Neural progenitor cell (in vitro differentiated cells): ENCODE results near the gene RFPL4AL1. TPM values are rescaled to one million over a fixed set of nuclear protein-coding genes. Genes with fewer than 3 reads are reported as not detected.

ENCODE experiments used
- DNase-seq: peaks from one replicate; pipeline ENCODE4 v3.0.0-alpha.2; 2016; ENCODE audit warnings: low spot score
- H2AFZ ChIP-seq: fragments of 200-600 bp; sonication (generic); replicated peaks from 2 replicates; pipeline ENCODE4 v1.6.1; 2016; ENCODE audit warnings: antibody characterized with exemption
- H3F3A ChIP-seq: fragments of 200-600 bp; sonication (generic); 2 replicates; pipeline ENCODE4 v1.6.1; 2016; ENCODE audit warnings: antibody characterized with exemption, low read depth
- H3K27ac ChIP-seq: fragments of 200-600 bp; sonication (generic); 2 replicates; pipeline ENCODE4 v1.5.1; 2016; ENCODE audit warnings: mild to moderate bottlenecking
- H3K27me3 ChIP-seq: fragments of 200-600 bp; sonication (generic); 2 replicates; pipeline ENCODE4 v1.6.1; 2016; ENCODE audit warnings: mild to moderate bottlenecking, moderate library complexity
- H3K36me3 ChIP-seq: fragments of 200-600 bp; sonication (generic); 2 replicates; pipeline ENCODE4 v1.5.1; 2016
- H3K4me1 ChIP-seq: fragments of 200-600 bp; sonication (generic); 2 replicates; pipeline ENCODE4 v1.6.1; 2016; ENCODE audit warnings: mixed run types
- H3K4me2 ChIP-seq: fragments of 200-600 bp; sonication (generic); 2 replicates; pipeline ENCODE4 v1.6.1; 2016
- H3K4me3 ChIP-seq: fragments of 200-600 bp; sonication (generic); 2 replicates; pipeline ENCODE4 v1.5.1; 2016
- H3K79me2 ChIP-seq: fragments of 200-600 bp; sonication (generic); 2 replicates; pipeline ENCODE4 v1.6.1; 2016; ENCODE audit warnings: low read depth
- H3K9ac ChIP-seq: fragments of 200-600 bp; sonication (generic); 2 replicates; pipeline ENCODE4 v1.6.1; 2016
- H3K9me3 ChIP-seq: fragments of 200-600 bp; sonication (generic); 2 replicates; pipeline ENCODE4 v1.5.1; 2016; ENCODE audit warnings: low read depth
- H4K20me1 ChIP-seq: fragments of 200-600 bp; sonication (generic); 2 replicates; pipeline ENCODE4 v1.6.1; 2016; ENCODE audit warnings: low read depth
- H3K27ac Mint-ChIP-seq: 3 replicates; pipeline ENCODE4 v1.8.0; 2021; ENCODE audit warnings: mixed read lengths
- H3K27me3 Mint-ChIP-seq: 2 replicates; pipeline ENCODE4 v1.8.0; 2022; ENCODE audit warnings: low read depth, mild to moderate bottlenecking, inconsistent platforms, moderate library complexity, mixed read lengths; ENCODE audit not compliant: insufficient read depth
- H3K36me3 Mint-ChIP-seq: 3 replicates; pipeline ENCODE4 v1.8.0; 2021; ENCODE audit warnings: mixed read lengths
- H3K4me1 Mint-ChIP-seq: 3 replicates; pipeline ENCODE4 v1.8.0; 2021; ENCODE audit warnings: mixed read lengths
- H3K4me3 Mint-ChIP-seq: 3 replicates; pipeline ENCODE4 v1.8.0; 2021; ENCODE audit warnings: mild to moderate bottlenecking, moderate library complexity, mixed read lengths
- H3K9me3 Mint-ChIP-seq: 3 replicates; pipeline ENCODE4 v1.8.0; 2020; ENCODE audit warnings: mixed read lengths
- CTCF ChIP-seq: fragments of 200-600 bp; sonication (generic); IDR thresholded peaks from 2 replicates; pipeline ENCODE4 v1.5.1; 2017; ENCODE audit warnings: antibody characterized with exemption, mild to moderate bottlenecking
- EZH2 ChIP-seq: fragments of 200-600 bp; sonication (generic); IDR thresholded peaks from 2 replicates; pipeline ENCODE4 v1.6.1; 2017; ENCODE audit warnings: antibody characterized with exemption, mild to moderate bottlenecking, moderate library complexity
- EZH2phosphoT487 ChIP-seq: fragments of 200-600 bp; sonication (generic); IDR thresholded peaks from 2 replicates; pipeline ENCODE4 v1.6.1; 2017; ENCODE audit warnings: antibody characterized with exemption
- total RNA-seq: library from RNA; depleted of rRNA; stranded (reverse); fragments of >200 nt; gene quantifications from 2 replicates; pipeline ENCODE4 v1.2.3, GENCODE V29; 2015; ENCODE audit warnings: low replicate concordance

The RFPL4AL1 gene
- total RNA-seq, 1 donor from 2014 or later, result not detected

DNA sequence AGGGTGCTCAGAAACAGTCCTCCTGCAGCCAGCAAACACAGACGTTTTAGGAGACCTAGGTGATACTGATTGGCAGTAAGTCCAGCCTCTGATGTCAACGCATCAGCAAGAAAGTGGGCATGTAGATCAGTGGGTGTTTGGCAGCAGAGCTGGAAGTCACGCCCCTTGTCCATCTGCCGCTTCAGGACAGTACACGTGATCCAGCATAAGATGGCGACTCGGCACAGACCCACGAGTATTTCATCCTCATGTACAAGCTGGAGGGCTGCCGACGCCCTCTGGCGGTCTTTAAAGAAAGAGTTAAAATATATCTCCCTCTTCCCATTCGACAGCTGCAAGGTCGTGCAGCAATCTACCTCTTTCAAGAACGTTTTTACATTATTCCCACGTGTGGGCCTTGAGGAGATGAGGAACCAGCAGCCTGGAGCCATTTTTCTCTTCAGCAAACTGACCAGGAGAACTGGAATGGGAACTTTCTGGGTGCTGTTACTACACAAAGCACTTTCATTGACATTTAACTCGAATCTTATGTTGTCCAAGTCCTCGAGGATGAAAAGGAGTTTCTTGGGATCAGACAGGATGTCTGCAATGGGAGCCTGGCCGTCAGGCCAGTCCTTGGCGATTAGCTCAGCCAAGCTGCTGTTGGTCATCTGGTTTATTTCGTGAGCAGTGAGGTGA is 40.6 kb downstream of the RFPL4AL1 start:
- H3K4me3 ChIP-seq, result no peak overlapping the region
- peak; percentile 43 for DNase-seq

GRCh38 chr19:55811340-55811739 is 42.4 kb downstream of the RFPL4AL1 start:
- Histone ChIP-seq H3K36me3 (no peaks in the 10 kb centered on the region), H3K79me2 (no peaks in the 10 kb centered on the region), H3F3A (no peaks in the 10 kb centered on the region), H3K9ac (no peak overlapping the region), H3K27me3 (no peaks in the 10 kb centered on the region), H3K4me3 (no peak overlapping the region), H3K4me2 (no peak overlapping the region), H3K27ac (no peak overlapping the region), H3K4me1 (no peaks in the 10 kb centered on the region), H4K20me1 (no peaks in the 10 kb centered on the region), H3K9me3 (peaks cover 8% of the 10 kb centered on the region), H2AFZ (no peak overlapping the region)
- Mint-ChIP-seq H3K9me3 (peaks cover 17% of the 10 kb centered on the region), H3K4me1 (no peaks in the 10 kb centered on the region), H3K27me3 (peaks cover 3% of the 10 kb centered on the region), H3K36me3 (no peaks in the 10 kb centered on the region), H3K4me3 (no peak overlapping the region), H3K27ac (no peak overlapping the region)
- TF ChIP-seq EZH2 (no peak), CTCF (no peak), EZH2phosphoT487 (no peak)
- DNase-seq, result no peak

More for the DNA sequence above, 40.6 kb downstream of the RFPL4AL1 start:
- Mint-ChIP-seq H3K27me3 (peaks cover 3% of the 10 kb centered on the region), H3K9me3 (peaks cover 19% of the 10 kb centered on the region), H3K4me1 (no peaks in the 10 kb centered on the region), H3K36me3 (no peaks in the 10 kb centered on the region), H3K4me3 (no peak overlapping the region), H3K27ac (no peak overlapping the region)
- Histone ChIP-seq H3K79me2 (no peaks in the 10 kb centered on the region), H2AFZ (no peak overlapping the region), H3F3A (no peaks in the 10 kb centered on the region), H3K4me2 (no peak overlapping the region), H3K9ac (no peak overlapping the region), H4K20me1 (no peaks in the 10 kb centered on the region), H3K9me3 (peaks cover 8% of the 10 kb centered on the region), H3K36me3 (no peaks in the 10 kb centered on the region), H3K27me3 (no peaks in the 10 kb centered on the region), H3K27ac (no peak overlapping the region), H3K4me1 (no peaks in the 10 kb centered on the region)
- TF ChIP-seq EZH2, result no peak
- peak; percentile 38 for TF ChIP-seq CTCF

DNA sequence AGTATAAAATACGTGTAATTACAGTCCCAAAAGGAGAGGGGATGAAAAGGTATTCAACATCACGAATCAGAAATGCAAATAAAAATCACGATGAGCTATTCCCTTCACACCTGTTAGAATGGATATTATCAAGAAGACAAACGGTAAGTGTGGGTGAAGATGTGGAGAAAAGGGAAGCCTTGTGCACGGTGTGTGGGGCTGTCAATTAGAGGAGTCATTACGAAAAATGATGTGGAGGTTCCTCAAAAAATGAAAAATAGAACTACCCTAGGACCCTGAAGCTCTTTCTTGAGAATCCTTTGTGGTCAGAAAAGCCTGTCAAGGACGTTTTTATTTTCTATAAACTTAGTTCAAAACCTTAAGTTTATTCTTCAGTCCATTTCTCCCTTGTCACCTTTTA is 43.5 kb downstream of the RFPL4AL1 start:
- Histone ChIP-seq H3K4me2 (no peak overlapping the region), H3K4me1 (no peaks in the 10 kb centered on the region), H3K79me2 (no peaks in the 10 kb centered on the region), H3K36me3 (no peaks in the 10 kb centered on the region), H3K9me3 (peaks cover 11% of the 10 kb centered on the region), H4K20me1 (no peaks in the 10 kb centered on the region), H3K27me3 (no peaks in the 10 kb centered on the region), H3K27ac (no peak overlapping the region), H3K4me3 (no peak overlapping the region), H3F3A (no peaks in the 10 kb centered on the region), H3K9ac (no peak overlapping the region), H2AFZ (no peak overlapping the region)
- Mint-ChIP-seq H3K9me3 (peaks cover 17% of the 10 kb centered on the region), H3K27me3 (peaks cover 3% of the 10 kb centered on the region), H3K27ac (no peak overlapping the region), H3K4me1 (no peaks in the 10 kb centered on the region), H3K36me3 (no peaks in the 10 kb centered on the region), H3K4me3 (no peak overlapping the region)
- TF ChIP-seq EZH2phosphoT487 (no peak), CTCF (no peak), EZH2 (no peak)
- no peak for DNase-seq
